Embryonic facial prominence (tissue), 1 donor: ENCODE data around the gene CNIH4.
"Not testable (repeated sequence)": the region's sequence is repeated elsewhere in the genome, so short reads cannot be mapped to it uniquely, and the experiment has no call there.

Source experiments
- DNase-seq: peaks from one replicate; pipeline ENCODE4 v3.0.0-alpha.2; 2016; ENCODE audit errors: extremely low spot score

The CNIH4 gene

DNA sequence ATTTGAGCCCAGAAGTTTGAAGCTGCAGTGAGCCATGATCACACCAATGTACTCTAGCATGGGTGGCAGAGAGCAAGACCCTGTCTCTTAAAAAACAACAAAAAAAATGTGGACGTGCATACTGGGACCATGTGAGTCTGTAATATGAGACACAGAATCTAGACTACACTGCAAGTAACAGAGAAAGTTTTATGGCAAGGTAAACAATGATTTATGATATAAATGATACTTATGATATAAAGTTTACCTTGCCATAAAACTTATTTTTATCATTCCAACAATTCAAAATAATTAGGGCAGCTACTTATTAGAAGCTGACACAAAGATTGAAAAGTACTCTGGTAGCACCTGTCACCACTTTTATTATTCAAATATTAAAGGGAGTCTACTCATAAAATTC is 43.2 kb downstream of the CNIH4 start:
- DNase-seq, result no peak

DNA sequence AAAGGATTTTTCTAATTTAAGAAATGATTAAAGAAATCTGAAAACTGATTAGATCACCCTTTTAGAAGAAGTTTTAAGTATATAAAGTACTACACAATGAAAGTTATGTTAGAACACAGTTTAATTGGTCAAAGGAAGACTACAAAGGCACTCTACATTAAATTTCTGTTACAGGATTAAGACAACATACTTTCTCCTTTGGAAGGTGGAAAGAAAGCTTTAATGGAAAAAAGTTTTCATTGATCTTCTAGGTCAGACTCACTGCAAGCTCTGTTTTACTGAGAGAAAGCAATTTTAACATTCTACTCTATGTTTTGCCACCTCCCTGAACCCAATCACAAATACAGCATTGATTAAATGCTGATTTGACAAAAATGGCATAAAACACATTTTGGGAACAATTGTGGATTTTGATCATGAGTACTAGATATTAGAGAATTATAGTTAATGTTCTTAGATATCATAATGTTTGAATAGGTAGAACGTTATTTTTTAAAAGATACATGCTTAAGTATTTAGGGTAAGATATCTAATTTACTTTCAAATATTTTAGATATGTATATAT is 45.9 kb downstream of the CNIH4 start:
- DNase-seq, result no peak

DNA sequence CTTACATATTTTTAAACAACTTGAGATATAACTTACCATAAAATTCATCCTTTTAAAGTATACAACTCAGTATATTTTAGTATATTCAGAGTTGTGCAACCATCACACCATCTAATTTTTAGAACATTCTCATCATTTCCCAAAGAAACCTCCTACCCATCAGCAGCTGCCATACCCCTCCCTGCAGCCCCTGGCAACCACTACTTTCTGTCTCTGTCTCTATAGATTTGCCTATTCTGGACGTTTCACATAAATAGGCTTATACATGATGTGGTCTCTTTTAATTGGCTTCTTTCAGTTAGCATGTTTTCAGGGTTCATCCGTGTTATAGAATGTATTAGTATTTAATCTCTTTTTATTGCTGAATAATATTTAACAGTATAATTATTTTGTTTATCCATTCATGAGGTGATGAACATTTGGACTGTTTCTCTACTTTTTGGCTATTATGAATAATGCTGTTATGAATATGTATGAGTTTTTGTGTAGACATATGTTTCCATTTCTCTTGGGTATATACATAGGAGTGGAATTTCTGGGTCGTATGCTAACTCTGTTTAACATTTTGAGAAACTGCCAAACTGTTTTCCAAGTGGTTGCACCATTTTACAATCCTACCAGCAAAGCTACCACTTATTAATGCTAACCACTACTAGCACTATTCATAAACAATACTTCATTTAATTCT is 48.4 kb downstream of the CNIH4 start:
- no peak for DNase-seq

DNA sequence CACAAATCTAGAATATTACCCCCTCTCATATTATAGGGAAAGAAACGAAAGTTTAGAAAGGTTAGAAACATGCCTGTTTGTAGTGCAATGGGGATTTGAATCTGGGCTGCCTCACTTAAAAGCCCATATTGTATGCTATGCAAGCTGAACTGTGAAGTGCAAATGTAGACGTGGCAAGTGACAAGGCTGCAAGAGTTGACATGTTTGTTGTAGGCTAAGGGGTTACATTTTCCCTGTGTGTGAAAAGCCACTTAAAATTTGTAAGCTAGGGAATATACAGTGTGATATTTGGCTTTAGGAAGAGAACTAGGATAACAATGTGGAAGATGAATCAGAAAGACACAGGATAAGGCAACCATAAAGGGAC is 48.9 kb downstream of the CNIH4 start:
- no peak for DNase-seq

DNA sequence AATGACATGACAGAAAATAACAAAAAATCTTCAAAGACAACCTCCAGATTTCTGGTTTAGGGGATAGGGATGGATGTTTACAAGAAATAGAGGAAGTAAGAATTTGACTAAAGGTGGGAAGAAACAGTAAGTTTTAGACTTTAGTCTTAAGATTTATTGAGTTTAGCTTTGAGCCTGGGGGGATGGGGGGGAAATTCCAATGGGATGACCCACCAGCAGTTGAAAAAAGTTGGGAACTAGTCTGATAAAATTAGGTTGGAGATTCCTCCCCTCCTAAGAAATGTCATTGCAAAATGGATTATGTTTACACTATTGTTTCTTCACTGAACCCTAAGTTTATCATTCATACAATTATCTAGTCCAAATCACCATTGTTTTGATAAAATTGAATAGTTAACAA is 49.5 kb downstream of the CNIH4 start:
- DNase-seq, result no peak

DNA sequence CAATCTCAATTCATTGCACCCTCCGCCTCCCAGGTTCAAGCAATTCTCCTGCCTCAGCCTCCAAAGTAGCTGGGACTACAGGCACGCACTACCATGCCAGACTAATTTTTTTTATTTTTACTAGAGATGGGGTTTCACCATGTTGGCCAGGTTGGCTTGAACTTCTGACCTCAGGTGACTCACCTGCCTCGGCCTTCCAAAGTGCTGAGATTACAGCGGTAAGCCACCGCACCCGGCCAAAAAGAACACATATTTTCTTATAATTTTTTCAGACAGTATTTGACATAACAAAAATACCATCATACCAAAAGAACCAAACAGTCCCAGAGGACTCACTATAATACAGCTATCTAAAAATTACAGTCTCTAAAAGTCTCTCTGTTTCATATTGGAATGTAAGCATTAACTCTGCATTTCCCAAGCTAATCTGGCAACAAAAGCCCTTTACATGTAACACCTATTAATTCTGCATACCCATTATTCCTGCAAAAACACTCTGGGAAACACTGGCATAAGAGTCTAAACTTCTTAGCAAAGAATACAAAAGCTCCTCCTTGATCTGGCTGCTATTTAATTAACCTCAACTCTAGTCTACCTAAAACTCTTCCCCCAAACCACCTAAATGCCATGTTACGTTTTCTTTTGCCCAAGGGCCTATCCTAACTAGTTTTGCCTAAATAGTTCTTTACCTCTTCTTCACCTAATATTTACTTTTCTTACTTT is 51.1 kb downstream of the CNIH4 start:
- no peak for DNase-seq

DNA sequence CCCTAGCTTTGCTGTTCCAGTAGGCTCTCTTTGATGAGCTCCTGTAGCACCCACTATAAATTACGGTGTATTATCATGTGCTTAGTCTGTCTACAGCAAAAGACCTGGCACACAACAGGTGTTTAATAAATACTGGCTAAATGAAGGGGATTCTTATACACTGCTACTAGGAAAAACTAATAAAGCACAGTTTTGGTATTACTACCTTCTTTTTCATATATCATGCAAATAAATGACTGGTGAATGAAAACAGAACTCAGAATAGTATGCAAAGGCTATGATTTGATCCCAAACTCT is 51.6 kb downstream of the CNIH4 start:
- no peak for DNase-seq

DNA sequence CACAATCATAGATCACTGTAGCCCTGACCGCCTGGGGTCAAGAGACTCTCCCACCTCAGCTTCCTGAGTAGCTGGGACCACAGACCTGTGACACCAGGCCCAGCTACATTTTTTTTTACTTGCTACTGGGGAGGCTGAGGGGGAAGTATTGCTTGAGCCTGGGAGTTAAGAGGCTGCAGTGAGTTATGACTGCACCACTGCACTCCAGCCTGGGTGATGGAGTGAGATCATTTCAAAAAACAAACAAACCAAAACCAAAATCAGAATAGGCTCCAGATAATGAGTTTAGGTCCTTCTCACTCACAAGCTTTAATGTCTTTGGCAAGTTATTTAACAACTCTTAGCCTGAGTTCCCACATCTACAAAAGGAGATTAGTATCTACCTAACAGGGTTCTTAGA is 55.1 kb downstream of the CNIH4 start:
- no peak for DNase-seq

DNA sequence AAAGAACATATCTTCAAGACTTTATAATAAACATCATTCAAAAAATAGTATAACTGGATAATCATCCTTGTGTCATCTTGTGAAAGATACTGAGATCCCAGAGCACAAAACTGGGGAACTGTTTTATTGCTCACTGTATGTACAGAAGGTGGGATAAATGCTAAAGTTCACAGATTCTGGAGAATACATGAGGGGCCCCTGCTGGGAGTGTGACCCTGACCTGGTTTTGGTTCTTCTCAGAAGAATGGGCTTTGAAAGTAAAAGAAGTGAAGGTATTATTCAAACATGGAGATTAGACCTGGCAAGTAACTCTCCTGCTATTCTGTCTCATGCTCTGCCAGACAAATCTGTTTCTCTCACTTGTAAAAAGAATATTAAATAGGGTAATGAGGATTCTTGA is 63.4 kb downstream of the CNIH4 start:
- DNase-seq, result no peak

DNA sequence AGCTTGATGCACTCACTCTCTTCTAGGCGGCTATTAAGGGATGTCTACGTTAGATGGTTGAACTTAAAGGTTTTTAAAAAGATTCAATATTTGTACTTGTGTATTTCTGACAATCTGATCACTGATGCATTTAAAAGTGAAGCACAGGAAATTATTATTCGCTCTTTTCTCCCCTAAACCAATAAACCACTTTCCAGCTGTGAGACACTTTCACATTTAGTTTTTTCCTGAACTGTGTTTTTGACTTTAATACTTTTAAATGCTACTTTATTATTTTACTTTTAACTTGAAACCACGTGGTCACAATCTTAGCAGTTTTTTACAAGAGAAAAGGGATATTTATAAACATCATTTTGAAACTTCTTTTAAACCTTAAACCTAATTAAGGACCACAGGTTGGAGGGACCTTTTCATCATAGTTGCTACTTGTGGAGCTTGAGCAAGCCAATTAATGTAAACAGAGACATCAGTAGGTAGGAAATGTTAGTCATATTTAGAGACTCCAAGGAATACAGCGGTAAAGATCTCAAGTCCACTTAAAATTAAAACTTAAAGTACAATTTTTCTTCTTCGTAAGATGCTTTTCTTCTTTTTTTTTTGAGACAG is 68.7 kb downstream of the CNIH4 start:
- no peak for DNase-seq

DNA sequence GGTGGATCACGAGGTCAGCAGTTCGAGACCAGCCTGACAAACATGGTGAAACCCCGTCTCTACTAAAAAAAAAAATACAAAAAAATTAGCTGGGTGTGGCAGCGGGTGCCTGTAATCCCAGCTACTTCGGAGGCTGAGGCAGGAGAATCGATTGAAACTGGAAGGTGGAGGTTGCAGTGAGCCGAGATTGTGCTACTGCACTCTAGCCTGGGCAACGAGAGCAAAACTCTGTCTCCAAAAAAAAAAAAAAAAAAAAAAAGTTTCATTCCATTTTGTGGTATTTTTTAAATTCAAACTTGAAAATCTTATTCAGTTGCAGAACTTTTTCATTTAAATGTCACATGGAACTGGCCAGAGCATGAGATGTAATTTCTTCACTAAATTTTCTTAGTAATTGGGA is 70.2 kb downstream of the CNIH4 start:
- DNase-seq, result not testable (repeated sequence)

DNA sequence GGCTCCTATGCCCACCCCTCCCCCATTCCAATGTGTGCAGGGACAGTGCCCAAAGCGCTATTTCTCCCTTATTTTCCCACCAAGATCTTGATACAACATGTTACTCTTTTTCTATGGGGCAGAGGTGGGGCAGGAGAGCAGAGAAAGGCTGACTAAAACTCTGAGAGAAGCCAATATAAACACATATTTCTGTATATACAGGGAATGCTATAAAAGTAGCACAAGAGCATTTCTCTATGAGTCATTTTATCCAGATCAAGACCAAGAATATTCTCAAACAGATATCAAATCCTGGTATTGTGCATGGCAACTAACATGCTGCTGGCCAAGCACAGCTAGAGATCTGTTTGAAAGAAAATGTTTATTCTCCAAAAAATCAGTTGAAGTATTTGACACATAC is 70.7 kb downstream of the CNIH4 start:
- no peak for DNase-seq

DNA sequence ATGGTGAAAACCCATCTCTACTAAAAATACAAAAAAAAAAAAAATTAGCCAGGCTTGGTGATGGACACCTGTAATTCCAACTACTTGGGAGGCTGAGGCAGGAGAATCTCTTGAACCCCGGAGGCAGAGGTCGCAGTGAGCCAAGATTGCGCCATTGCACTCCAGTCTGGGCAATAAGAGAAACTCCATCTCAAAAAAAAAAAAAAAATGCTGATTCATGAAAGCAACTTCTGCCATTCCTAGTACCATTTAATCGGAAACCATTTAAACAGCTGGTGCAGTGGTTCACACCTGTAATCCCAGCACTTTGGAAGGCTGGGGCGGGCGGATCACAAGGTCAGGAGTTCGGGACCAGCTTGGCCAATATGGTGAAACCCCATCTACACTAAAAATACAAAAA is 72.0 kb downstream of the CNIH4 start:
- DNase-seq, result not testable (repeated sequence)
